ENCODE measurements around the gene PRDM16.
A peak's percentile ranks its signal among the peaks of the same experiment; 100 is the strongest.

PRDM16 gene

DNA sequence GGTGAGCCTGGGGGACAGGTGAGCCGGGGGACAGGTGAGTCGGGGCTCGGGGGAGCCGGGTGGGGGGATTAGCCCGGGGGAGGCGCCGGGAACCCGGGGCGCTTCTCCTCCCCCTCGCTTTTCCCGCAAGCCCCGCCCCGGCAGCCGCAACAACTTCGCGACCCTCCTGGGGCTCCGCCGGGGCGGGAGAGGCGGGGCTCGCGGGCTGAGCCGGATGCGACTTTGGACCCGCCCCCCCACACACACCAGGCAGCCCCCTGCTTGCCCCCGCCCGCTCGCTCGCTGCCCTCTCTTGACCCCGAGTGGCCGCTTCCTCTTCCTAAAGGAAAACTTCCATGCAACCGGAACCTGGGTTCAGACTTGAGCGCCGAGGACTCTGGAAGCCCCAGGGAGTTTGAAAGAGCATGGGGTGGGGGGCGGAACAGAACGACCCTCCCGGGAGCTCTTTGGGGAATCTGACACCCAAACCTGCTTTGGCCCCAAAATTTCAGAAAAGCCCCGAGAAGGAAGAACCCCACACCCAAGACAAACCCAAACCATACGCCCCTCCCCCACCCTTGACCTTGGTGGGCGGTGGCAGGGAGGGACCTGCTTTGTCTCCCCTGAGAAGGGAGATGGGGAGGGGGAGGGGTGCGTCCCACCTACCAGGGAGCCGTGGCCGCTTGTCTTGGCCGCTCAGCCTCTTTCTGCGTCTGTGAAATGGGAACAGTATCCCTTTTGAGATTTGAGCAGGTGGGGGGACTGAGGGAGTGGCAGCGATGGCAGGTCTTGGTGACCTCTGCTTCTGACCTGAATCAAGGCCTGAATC lies 386.0 kb downstream of the PRDM16 start:
- DNase-seq (ENCODE audit: low read depth, low spot score): no peak
- no CpG with 5 or more reads among the region's 46 CpGs for WGBS (ENCODE audit: insufficient coverage, insufficient read length)
- Histone ChIP-seq H3K4me1 (ENCODE audit: control insufficient read depth, insufficient read depth, low read length) (peaks cover 9% of the 10 kb centered on the region), H3K36me3 (ENCODE audit: control insufficient read depth, insufficient read depth, low read length) (no peaks in the 10 kb centered on the region), H3K9me3 (ENCODE audit: control insufficient read depth, insufficient read depth, low read length) (no peaks in the 10 kb centered on the region), H3K4me3 (ENCODE audit: low read length) (peak overlapping the region; percentile 62; the same call in 1 of the 2 replicates), H3K27me3 (ENCODE audit: control insufficient read depth, insufficient read depth, low read length) (no peaks in the 10 kb centered on the region), H3K27ac (ENCODE audit: low read length) (no peak overlapping the region)

- Histone ChIP-seq H3K4me1 (ENCODE audit: control insufficient read depth, insufficient read depth, low read length) (peaks cover 9% of the 10 kb centered on the region), H3K36me3 (ENCODE audit: control insufficient read depth, insufficient read depth, low read length) (no peaks in the 10 kb centered on the region), H3K4me3 (ENCODE audit: low read length) (no peak overlapping the region; the same call in 1 of the 2 replicates), H3K9me3 (ENCODE audit: control insufficient read depth, insufficient read depth, low read length) (no peaks in the 10 kb centered on the region), H3K27ac (ENCODE audit: low read length) (no peak overlapping the region), H3K27me3 (ENCODE audit: control insufficient read depth, insufficient read depth, low read length) (no peaks in the 10 kb centered on the region)
- DNase-seq (ENCODE audit: low read depth, low spot score): no peak
- WGBS (ENCODE audit: insufficient coverage, insufficient read length): no CpG with 5 or more reads among the region's 18 CpGs
These were observed 386.9 kb downstream of the PRDM16 start for GRCh38 chr1:3455670-3456448.

DNA sequence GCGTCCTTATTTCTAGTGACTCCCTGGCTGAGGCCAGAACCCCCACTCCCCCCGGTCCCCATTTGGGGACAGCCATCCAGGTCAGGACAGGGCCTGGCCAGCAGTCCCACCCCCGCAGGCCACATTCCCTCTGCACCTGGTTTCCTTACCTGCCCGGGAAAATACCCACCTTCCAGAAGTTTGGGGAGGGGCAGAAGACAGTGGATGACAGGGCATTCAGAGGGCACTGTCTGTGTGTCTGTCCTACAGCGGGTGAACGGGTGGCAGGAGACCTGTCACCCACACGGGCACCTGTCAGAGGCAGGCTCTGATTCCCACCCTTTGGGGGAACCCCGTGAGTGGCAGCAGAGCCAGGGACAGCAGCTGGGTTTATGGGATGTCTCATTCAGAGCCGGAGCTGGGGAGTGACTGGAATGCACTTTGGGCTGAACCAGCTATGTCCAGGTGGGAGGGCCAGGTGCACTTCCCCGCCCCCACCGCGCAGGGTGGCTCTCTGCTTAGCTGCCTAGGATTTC lies 387.5 kb downstream of the PRDM16 start:
- Histone ChIP-seq H3K27ac (ENCODE audit: low read length) (no peak overlapping the region), H3K27me3 (ENCODE audit: control insufficient read depth, insufficient read depth, low read length) (no peaks in the 10 kb centered on the region), H3K36me3 (ENCODE audit: control insufficient read depth, insufficient read depth, low read length) (no peaks in the 10 kb centered on the region; the same call in 1 of the 2 replicates), H3K4me3 (ENCODE audit: low read length) (no peak overlapping the region), H3K4me1 (ENCODE audit: control insufficient read depth, insufficient read depth, low read length) (peaks cover 9% of the 10 kb centered on the region), H3K9me3 (ENCODE audit: control insufficient read depth, insufficient read depth, low read length) (no peaks in the 10 kb centered on the region)
- DNase-seq (ENCODE audit: low read depth, low spot score): no peak
- no CpG with 5 or more reads among the region's 12 CpGs for WGBS (ENCODE audit: insufficient coverage, insufficient read length)

- Histone ChIP-seq H3K27me3 (ENCODE audit: control insufficient read depth, insufficient read depth, low read length) (no peaks in the 10 kb centered on the region), H3K4me1 (ENCODE audit: control insufficient read depth, insufficient read depth, low read length) (peaks cover 9% of the 10 kb centered on the region), H3K27ac (ENCODE audit: low read length) (no peak overlapping the region), H3K9me3 (ENCODE audit: control insufficient read depth, insufficient read depth, low read length) (no peaks in the 10 kb centered on the region), H3K4me3 (ENCODE audit: low read length) (no peak overlapping the region), H3K36me3 (ENCODE audit: control insufficient read depth, insufficient read depth, low read length) (no peaks in the 10 kb centered on the region; the same call in 1 of the 2 replicates)
- no peak for DNase-seq (ENCODE audit: low read depth, low spot score)
- no CpG with 5 or more reads among the region's 29 CpGs for WGBS (ENCODE audit: insufficient coverage, insufficient read length)
These were observed 388.2 kb downstream of the PRDM16 start for GRCh38 chr1:3456964-3457909.

DNA sequence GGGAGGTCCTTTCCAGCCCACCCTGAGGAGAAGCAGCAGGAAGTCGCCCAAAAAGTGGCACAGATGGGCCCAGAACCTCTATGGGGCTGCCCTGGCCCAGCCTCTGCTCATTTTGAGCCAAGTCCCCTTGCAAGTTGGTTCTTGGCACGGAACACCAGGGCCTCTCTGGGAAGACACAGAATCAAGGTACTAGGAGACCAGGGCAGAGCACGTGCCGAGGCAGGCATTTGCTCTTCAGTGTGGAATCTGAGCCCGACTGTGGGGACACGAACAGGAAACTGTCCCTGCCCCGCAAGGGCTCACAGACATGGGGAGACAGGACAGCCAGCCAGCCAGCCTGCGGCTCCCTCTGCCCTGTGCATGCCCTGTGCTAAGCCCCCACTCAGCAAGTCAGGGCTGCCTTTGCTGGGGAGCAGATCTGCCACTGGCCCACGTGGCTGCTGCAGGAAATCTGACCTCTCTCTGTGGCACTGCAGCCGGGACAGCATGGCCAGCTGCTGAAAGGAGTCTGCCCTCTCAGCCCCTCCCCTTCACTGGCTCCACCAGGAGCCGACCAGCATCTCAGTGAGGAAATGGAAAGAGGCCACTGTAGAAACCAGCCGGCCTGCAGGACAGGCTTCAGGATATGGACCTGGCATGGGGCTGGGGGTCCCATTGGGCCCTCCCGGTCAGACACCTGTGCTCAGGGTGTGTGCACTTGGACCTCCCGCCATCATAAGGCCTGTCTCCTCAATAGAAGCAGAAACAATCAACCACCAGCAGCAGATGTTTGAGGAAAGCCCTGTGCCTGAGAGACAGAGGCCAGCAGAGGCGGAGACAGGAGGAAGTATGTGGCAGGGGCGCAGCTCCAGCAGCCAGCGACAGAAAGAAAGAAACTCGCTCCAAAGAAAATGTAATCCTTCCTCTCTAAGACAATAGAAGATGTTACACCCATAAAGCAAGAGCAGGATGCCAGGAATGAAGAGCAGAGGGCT lies 389.2 kb downstream of the PRDM16 start:
- DNase-seq (ENCODE audit: low read depth, low spot score): no peak
- Histone ChIP-seq H3K4me3 (ENCODE audit: low read length) (no peak overlapping the region), H3K27ac (ENCODE audit: low read length) (no peak overlapping the region), H3K36me3 (ENCODE audit: control insufficient read depth, insufficient read depth, low read length) (no peaks in the 10 kb centered on the region; the same call in 1 of the 2 replicates), H3K9me3 (ENCODE audit: control insufficient read depth, insufficient read depth, low read length) (no peaks in the 10 kb centered on the region), H3K27me3 (ENCODE audit: control insufficient read depth, insufficient read depth, low read length) (no peaks in the 10 kb centered on the region), H3K4me1 (ENCODE audit: control insufficient read depth, insufficient read depth, low read length) (peaks cover 9% of the 10 kb centered on the region)
- WGBS (ENCODE audit: insufficient coverage, insufficient read length): no CpG with 5 or more reads among the region's 18 CpGs

- WGBS (ENCODE audit: insufficient coverage, insufficient read length): no CpG with 5 or more reads among the region's 24 CpGs
- no peak for DNase-seq (ENCODE audit: low read depth, low spot score)
These were observed 390.3 kb downstream of the PRDM16 start for GRCh38 chr1:3459051-3459908.

GRCh38 chr1:3459940-3460671 lies 391.1 kb downstream of the PRDM16 start:
- Histone ChIP-seq H3K27me3 (ENCODE audit: control insufficient read depth, insufficient read depth, low read length) (no peaks in the 10 kb centered on the region), H3K4me3 (ENCODE audit: low read length) (no peak overlapping the region), H3K9me3 (ENCODE audit: control insufficient read depth, insufficient read depth, low read length) (no peaks in the 10 kb centered on the region), H3K27ac (ENCODE audit: low read length) (no peak overlapping the region), H3K36me3 (ENCODE audit: control insufficient read depth, insufficient read depth, low read length) (no peaks in the 10 kb centered on the region; the same call in 1 of the 2 replicates), H3K4me1 (ENCODE audit: control insufficient read depth, insufficient read depth, low read length) (peaks cover 1% of the 10 kb centered on the region; the same call in 1 of the 2 replicates)
- no CpG with 5 or more reads among the region's 23 CpGs for WGBS (ENCODE audit: insufficient coverage, insufficient read length)
- DNase-seq (ENCODE audit: low read depth, low spot score): no peak

More at GRCh38 chr1:3459051-3459908, 390.3 kb downstream of the PRDM16 start:
- H3K27me3 ChIP-seq (ENCODE audit: control insufficient read depth, insufficient read depth, low read length): no peaks in the 10 kb centered on the region
- H3K4me1 ChIP-seq (ENCODE audit: control insufficient read depth, insufficient read depth, low read length): peaks cover 1% of the 10 kb centered on the region; the same call in 1 of the 2 replicates
- no peaks in the 10 kb centered on the region for H3K9me3 ChIP-seq (ENCODE audit: control insufficient read depth, insufficient read depth, low read length)
- H3K27ac ChIP-seq (ENCODE audit: low read length): no peak overlapping the region
- H3K4me3 ChIP-seq (ENCODE audit: low read length): no peak overlapping the region
- H3K36me3 ChIP-seq (ENCODE audit: control insufficient read depth, insufficient read depth, low read length): no peaks in the 10 kb centered on the region; the same call in 1 of the 2 replicates

- Histone ChIP-seq H3K4me3 (ENCODE audit: low read length) (no peak overlapping the region), H3K9me3 (ENCODE audit: control insufficient read depth, insufficient read depth, low read length) (no peaks in the 10 kb centered on the region), H3K27me3 (ENCODE audit: control insufficient read depth, insufficient read depth, low read length) (no peaks in the 10 kb centered on the region), H3K27ac (ENCODE audit: low read length) (no peak overlapping the region), H3K4me1 (ENCODE audit: control insufficient read depth, insufficient read depth, low read length) (peaks cover under 1% of the 10 kb centered on the region; the same call in 1 of the 2 replicates), H3K36me3 (ENCODE audit: control insufficient read depth, insufficient read depth, low read length) (no peaks in the 10 kb centered on the region; the same call in 1 of the 2 replicates)
- DNase-seq (ENCODE audit: low read depth, low spot score): no peak
- WGBS (ENCODE audit: insufficient coverage, insufficient read length): no CpG with 5 or more reads among the region's 14 CpGs
These were observed 391.7 kb downstream of the PRDM16 start for GRCh38 chr1:3460672-3461131.

All from iPS DF 6.9 (cell line).